HEK293 (cell line): ENCODE results near the gene GRM4.

ENCODE experiments used
- KLF16 ChIP-seq: fragments of 450-650 bp; formaldehyde crosslinking; IDR thresholded peaks from 2 replicates; pipeline ENCODE4 v1.5.1; 2017; ENCODE audit warnings: missing biosample characterization, missing genetic modification characterization
- ZNF335 ChIP-seq: fragments of 450-650 bp; formaldehyde crosslinking; conservative IDR thresholded peaks from 2 replicates; pipeline ENCODE4 v1.5.1; 2016; ENCODE audit warnings: missing biosample characterization, missing genetic modification characterization
- ZNF670 ChIP-seq: fragments of 450-650 bp; formaldehyde crosslinking; IDR thresholded peaks from 2 replicates; pipeline ENCODE4 v1.5.1; 2016; ENCODE audit warnings: missing biosample characterization, missing genetic modification characterization, low read depth
- ZNF701 ChIP-seq: fragments of 450-650 bp; formaldehyde crosslinking; IDR thresholded peaks from 2 replicates; pipeline ENCODE4 v1.5.1; 2016; ENCODE audit warnings: missing biosample characterization, missing genetic modification characterization
- ZNF837 ChIP-seq: fragments of 450-650 bp; formaldehyde crosslinking; IDR thresholded peaks from 2 replicates; pipeline ENCODE4 v1.5.1; 2016; ENCODE audit warnings: missing biosample characterization, missing genetic modification characterization
- TF ChIP-seq, protein P1 (sequence below): fragments of 450-650 bp; formaldehyde crosslinking; IDR thresholded peaks from 2 replicates; pipeline ENCODE4 v1.5.1; 2016; ENCODE audit warnings: missing biosample characterization, missing genetic modification characterization

DNA sequence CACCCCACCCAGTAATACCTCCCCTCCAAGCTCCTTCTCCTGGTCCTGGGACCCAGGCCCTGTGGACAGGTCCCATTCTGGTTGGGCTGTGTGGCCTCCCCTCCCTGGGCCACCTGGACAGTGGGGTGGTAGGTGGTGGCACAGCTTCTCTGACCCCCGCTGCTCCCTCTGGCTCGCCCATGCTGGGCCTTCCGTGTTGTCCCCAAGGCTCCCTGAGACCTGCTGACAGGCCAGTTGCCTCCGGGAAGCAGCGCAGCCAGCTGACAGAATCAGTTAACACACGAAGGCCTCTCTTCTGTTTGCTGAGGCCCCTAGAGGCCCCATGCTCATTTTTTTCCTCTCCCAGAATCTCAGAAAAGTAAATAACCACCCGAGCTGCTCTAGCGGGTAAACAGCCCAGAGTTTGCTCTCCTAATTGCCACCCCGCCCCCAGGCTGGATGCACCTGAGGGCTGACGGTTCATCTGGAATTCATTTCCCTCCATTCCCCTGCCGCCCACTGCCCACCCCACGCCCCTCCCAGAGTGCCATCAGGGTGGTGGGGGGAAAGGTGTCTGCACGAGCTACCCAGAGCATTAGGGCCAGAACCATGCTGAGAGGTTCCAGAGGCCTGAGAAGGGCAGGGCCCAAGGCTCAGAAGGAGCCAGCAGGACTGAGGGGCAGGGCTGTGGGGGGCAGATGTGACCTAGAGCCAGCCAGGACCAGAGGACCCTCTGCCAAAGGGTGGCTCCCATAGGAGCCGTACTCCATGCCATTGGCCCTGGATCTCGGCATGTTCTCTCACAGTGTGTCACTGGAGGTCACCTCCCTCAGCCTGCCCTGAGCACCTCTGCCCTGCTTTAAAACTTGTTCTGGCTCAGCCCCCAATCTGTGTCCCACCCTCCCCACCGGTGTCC, 157.5 kb downstream of the GRM4 start:
- TF ChIP-seq ZNF837 (no peak), ZNF335 (tag by site-specific recombination) (no peak), KLF16 (tag by site-specific recombination) (no peak), ZNF670 (no peak), ZNF701 (no peak)
- TF ChIP-seq, protein P1, sequence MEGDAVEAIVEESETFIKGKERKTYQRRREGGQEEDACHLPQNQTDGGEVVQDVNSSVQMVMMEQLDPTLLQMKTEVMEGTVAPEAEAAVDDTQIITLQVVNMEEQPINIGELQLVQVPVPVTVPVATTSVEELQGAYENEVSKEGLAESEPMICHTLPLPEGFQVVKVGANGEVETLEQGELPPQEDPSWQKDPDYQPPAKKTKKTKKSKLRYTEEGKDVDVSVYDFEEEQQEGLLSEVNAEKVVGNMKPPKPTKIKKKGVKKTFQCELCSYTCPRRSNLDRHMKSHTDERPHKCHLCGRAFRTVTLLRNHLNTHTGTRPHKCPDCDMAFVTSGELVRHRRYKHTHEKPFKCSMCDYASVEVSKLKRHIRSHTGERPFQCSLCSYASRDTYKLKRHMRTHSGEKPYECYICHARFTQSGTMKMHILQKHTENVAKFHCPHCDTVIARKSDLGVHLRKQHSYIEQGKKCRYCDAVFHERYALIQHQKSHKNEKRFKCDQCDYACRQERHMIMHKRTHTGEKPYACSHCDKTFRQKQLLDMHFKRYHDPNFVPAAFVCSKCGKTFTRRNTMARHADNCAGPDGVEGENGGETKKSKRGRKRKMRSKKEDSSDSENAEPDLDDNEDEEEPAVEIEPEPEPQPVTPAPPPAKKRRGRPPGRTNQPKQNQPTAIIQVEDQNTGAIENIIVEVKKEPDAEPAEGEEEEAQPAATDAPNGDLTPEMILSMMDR (tag by site-specific recombination) = no peak
